Loucy (cell line): ENCODE results near the gene LCE7A.

Experiments
- H2AFZ ChIP-seq: fragments of 200-600 bp; sonication (generic); 2 replicates; pipeline ENCODE4 v1.6.0; 2016; ENCODE audit warnings: antibody characterized with exemption, mild to moderate bottlenecking, low read length, moderate library complexity
- H3F3A ChIP-seq: fragments of 200-600 bp; 2 replicates; pipeline ENCODE4 v1.6.0; 2016; ENCODE audit warnings: antibody characterized with exemption, low read depth, mild to moderate bottlenecking
- H3K27me3 ChIP-seq: fragments of 200-600 bp; sonication (generic); 2 replicates; pipeline ENCODE4 v1.6.1; 2014; ENCODE audit warnings: low read length, mild to moderate bottlenecking; ENCODE audit not compliant: insufficient read depth, poor library complexity, severe bottlenecking
- H3K36me3 ChIP-seq: fragments of 200-600 bp; sonication (generic); 2 replicates; pipeline ENCODE4 v1.6.1; 2016; ENCODE audit warnings: low read length; ENCODE audit not compliant: insufficient read depth
- H3K4me1 ChIP-seq: fragments of 200-600 bp; sonication (generic); 2 replicates; pipeline ENCODE4 v1.5.1; 2014; ENCODE audit warnings: low read length, mild to moderate bottlenecking; ENCODE audit not compliant: insufficient read depth, poor library complexity, severe bottlenecking
- H3K4me2 ChIP-seq: fragments of 200-600 bp; sonication (generic); 2 replicates; pipeline ENCODE4 v1.6.0; 2014; ENCODE audit warnings: antibody characterized with exemption, low read length, low read depth, mild to moderate bottlenecking; ENCODE audit not compliant: poor library complexity, severe bottlenecking
- H3K4me3 ChIP-seq: fragments of 200-600 bp; sonication (generic); 2 replicates; pipeline ENCODE4 v1.5.1; 2014; ENCODE audit warnings: low read length, mild to moderate bottlenecking, mixed read lengths; ENCODE audit not compliant: poor library complexity, severe bottlenecking
- H3K79me2 ChIP-seq: fragments of 200-600 bp; sonication (generic); 2 replicates; pipeline ENCODE4 v1.6.1; 2014; ENCODE audit warnings: low read length; ENCODE audit not compliant: insufficient read depth
- H3K9ac ChIP-seq: fragments of 200-600 bp; sonication (generic); 2 replicates; pipeline ENCODE4 v1.6.0; 2014; ENCODE audit warnings: mild to moderate bottlenecking, low read depth, low read length, moderate library complexity; ENCODE audit not compliant: poor library complexity, severe bottlenecking
- H3K9me2 ChIP-seq: fragments of 200-600 bp; sonication (generic); replicated peaks from 2 replicates; pipeline ENCODE4 v1.6.1; 2016; ENCODE audit warnings: low read depth, low read length, mixed read lengths
- H3K9me3 ChIP-seq: fragments of 200-600 bp; sonication (generic); 2 replicates; pipeline ENCODE4 v1.6.1; 2014; ENCODE audit warnings: mild to moderate bottlenecking, antibody characterized with exemption, low read length, low read depth; ENCODE audit not compliant: insufficient read depth
- H4K20me1 ChIP-seq: fragments of 200-600 bp; sonication (generic); 2 replicates; pipeline ENCODE4 v1.6.0; 2014; ENCODE audit warnings: antibody characterized with exemption, low read length, mild to moderate bottlenecking; ENCODE audit not compliant: insufficient read depth, poor library complexity, severe bottlenecking
- EZH2phosphoT487 ChIP-seq: fragments of 200-600 bp; IDR thresholded peaks from 2 replicates; pipeline ENCODE4 v1.6.1; 2018; ENCODE audit warnings: antibody characterized with exemption, mild to moderate bottlenecking, moderate library complexity, borderline replicate concordance
- TF ChIP-seq, protein P1 (sequence below): fragments of 200-600 bp; sonication (generic); conservative IDR thresholded peaks from 2 replicates; pipeline ENCODE4 v1.5.1; 2014; ENCODE audit warnings: mild to moderate bottlenecking, antibody characterized with exemption, low read length

The LCE7A gene

DNA sequence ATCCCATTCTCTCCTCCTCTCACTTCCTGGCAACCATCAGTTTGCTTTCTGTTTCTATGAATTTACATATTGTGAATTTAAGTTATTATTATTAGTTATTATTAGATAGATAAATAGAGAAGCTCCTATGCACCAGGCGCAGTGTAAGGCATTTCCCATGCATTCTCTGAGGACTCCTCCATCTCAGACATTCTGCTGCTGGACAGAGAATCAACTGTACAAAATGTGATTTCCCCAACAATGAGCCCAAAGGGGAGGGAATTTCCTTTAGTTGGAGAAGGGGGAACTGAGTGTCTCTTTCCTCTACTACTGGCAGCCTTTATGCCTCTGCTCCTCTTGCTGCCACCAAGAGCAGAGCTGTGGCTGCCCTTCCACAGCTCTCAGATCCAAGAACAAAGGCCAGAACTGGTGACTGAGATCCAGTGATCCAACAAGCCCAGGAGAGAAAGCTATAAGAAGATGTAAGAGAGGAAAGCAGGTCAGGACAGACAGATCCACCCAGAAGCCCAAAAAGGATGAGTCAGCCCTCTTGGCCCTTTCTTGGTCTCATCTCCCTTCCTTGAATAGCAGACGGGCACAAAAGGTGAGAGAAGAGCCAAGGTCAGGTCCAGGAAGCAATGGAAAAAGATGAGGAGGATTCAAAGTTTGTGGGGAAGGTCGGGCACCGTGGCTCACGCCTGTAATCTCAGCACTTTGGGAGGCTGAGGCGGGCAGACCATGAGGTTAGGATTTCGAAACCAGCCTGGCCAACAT lies 45.1 kb downstream of the LCE7A start:
- H3K4me1 ChIP-seq: no peaks in the 10 kb centered on the region
- H4K20me1 ChIP-seq: no peaks in the 10 kb centered on the region
- no peaks in the 10 kb centered on the region for H3K9me2 ChIP-seq
- TF ChIP-seq EZH2phosphoT487: no peak
- TF ChIP-seq, protein P1, sequence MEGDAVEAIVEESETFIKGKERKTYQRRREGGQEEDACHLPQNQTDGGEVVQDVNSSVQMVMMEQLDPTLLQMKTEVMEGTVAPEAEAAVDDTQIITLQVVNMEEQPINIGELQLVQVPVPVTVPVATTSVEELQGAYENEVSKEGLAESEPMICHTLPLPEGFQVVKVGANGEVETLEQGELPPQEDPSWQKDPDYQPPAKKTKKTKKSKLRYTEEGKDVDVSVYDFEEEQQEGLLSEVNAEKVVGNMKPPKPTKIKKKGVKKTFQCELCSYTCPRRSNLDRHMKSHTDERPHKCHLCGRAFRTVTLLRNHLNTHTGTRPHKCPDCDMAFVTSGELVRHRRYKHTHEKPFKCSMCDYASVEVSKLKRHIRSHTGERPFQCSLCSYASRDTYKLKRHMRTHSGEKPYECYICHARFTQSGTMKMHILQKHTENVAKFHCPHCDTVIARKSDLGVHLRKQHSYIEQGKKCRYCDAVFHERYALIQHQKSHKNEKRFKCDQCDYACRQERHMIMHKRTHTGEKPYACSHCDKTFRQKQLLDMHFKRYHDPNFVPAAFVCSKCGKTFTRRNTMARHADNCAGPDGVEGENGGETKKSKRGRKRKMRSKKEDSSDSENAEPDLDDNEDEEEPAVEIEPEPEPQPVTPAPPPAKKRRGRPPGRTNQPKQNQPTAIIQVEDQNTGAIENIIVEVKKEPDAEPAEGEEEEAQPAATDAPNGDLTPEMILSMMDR: no peak
- H3K27me3 ChIP-seq: no peaks in the 10 kb centered on the region
- no peak overlapping the region for H3K9ac ChIP-seq
- no peak overlapping the region for H2AFZ ChIP-seq
- no peaks in the 10 kb centered on the region for H3F3A ChIP-seq
- H3K9me3 ChIP-seq: no peaks in the 10 kb centered on the region
- no peaks in the 10 kb centered on the region for H3K36me3 ChIP-seq
- H3K4me2 ChIP-seq: no peak overlapping the region
- no peaks in the 10 kb centered on the region for H3K79me2 ChIP-seq
- H3K4me3 ChIP-seq: no peak overlapping the region

DNA sequence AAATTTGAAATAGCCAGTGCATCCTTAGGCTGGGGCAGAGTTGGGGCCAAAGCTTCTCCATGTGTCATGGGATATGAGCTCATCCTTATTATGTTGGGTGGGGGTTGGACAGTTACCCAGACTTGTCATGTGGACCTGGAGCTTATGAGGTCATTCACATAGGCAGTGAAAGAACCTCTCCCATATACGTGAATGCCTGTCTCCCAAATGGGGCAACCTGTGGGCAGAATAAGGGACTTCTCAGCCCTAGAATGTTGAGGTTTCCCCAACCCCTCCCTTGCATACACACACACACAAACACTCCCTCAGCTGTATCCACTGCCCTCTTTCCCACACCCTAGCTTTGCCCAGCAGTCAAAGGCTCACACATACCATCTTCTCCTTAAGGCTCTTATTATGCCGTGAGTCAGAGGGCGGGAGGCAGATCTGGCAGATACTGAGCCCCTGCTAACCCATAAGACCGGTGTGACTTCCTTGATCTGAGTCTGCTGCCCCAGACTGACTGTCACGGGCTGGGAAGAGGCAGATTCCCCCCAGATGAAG lies 46.3 kb downstream of the LCE7A start:
- H3K79me2 ChIP-seq: no peaks in the 10 kb centered on the region
- H3K9me3 ChIP-seq: no peaks in the 10 kb centered on the region
- H3K9me2 ChIP-seq: no peaks in the 10 kb centered on the region
- no peaks in the 10 kb centered on the region for H3F3A ChIP-seq
- H3K36me3 ChIP-seq: no peaks in the 10 kb centered on the region
- no peaks in the 10 kb centered on the region for H3K4me1 ChIP-seq
- H3K4me2 ChIP-seq: no peak overlapping the region
- H3K27me3 ChIP-seq: no peaks in the 10 kb centered on the region
- H4K20me1 ChIP-seq: no peaks in the 10 kb centered on the region
- H2AFZ ChIP-seq: no peak overlapping the region
- H3K4me3 ChIP-seq: no peak overlapping the region
- H3K9ac ChIP-seq: no peak overlapping the region
- TF ChIP-seq, protein P1: no peak
- no peak for TF ChIP-seq EZH2phosphoT487

DNA sequence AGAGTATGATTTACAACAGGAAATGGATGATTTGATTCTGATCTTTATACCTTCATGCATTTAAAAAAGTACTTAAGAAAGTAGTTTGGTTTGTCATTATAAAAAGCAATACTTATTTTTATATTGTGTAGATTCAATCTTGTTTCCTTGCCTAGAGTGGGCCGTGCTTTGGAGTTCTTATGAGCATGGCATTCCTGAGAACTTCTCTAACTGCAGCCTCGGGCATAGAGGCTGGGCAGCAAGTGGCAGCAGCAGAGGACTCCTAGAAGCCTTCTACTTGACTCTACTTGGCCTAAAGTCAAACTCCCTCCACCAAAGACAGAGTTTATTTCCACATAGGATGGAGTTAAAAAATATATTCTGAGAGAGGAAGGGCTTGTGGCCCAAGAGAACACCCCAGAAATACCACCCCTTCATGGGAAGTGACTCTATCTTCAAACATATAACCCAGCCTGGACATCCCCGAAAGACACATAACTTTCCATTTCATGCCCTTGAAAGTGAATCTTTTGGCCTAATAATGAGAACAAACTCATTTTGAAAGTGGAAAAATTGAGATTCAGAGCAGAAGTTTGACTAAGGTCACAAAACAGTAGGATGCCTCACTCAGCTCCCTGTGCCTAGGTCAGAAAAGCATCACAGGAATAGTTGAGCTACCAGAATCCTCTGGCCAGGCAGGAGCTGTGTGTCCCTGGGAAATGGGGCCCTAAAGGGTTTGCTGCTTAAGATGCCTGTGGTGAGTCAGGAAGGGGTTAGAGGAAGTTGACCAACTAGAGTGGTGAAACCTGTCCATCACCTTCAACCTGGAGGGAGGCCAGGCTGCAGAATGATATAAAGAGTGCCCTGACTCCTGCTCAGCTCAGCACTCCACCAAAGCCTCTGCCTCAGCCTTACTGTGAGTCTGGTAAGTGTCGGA lies 48.1 kb downstream of the LCE7A start, which contains the start of gene IVL:
Gene IVL, plus strand, starts transcription at position 861 of the 916 bp plus-strand sequence. CDS start 1,252 bp downstream, outside the sequence.
- TF ChIP-seq, protein P1: no peak
- TF ChIP-seq EZH2phosphoT487: no peak
- Histone ChIP-seq H3K36me3 (no peaks in the 10 kb centered on the region), H2AFZ (no peak within 1 kb of the TSS), H3K4me3 (no peak within 1 kb of the TSS), H3K4me2 (no peak within 1 kb of the TSS), H4K20me1 (no peaks in the 10 kb centered on the region), H3K27me3 (no peaks in the 10 kb centered on the region), H3K9me2 (no peaks in the 10 kb centered on the region), H3K4me1 (no peaks in the 10 kb centered on the region), H3K9me3 (no peaks in the 10 kb centered on the region), H3K79me2 (no peaks in the 10 kb centered on the region), H3F3A (no peaks in the 10 kb centered on the region), H3K9ac (no peak within 1 kb of the TSS)
